GM19397 (cell line): Measurements from ENCODE around the gene DLG2.

Experiments used
- ATAC-seq: cut with Tn5 transposase; IDR thresholded peaks from one replicate; pipeline ENCODE4 v1.9.1; 2021; ENCODE audit warnings: mild to moderate bottlenecking, moderate library complexity; ENCODE audit not compliant: unreplicated experiment

The DLG2 gene

DNA sequence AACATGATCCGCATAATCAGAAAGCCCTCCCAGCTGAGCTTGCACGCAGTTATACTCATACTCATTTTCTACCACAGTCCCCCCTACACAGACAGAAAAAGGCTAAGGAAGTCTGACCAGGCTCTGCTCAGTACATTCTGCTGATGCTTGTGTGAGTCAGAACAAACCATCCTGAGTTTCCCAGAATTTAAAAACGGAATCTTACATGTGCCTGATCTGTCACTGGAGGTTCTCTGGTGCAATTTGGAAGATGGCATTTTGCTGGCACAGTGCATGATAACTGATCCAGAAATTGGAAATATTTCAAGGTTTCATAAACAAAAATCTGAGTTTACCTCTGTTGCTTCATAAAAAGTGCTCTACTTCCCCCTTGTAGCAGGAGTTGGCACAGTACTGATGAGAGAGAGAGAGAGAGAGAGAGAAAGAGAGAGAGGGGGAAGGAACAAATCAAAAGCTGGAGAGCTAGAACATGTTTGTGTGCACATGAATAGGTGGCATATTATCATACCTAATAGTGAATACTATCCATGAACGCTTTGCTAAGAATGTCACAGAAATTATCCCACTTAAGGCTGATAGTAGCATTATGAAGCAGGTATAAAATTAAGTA lies 1085.3 kb downstream of the DLG2 start:
- ATAC-seq, result no peak

DNA sequence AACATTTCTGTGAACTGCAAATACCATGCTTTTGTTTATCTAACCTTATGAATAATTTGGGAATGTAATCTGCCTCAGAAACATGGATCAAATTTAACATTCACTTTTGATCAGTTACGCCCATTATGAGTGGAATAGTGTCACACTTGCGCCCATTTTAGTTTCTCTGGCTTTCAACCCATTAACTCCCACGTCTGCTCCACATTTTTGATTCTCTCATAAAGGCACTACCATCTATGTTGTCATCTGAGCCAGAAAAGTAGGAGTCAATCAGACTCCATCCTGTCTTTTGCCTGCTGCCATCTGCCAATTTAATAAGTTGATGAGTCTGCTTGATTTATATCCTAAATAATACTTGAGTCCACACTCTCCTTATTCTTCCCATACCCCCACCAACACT lies 1090.7 kb downstream of the DLG2 start:
- ATAC-seq, result no peak

DNA sequence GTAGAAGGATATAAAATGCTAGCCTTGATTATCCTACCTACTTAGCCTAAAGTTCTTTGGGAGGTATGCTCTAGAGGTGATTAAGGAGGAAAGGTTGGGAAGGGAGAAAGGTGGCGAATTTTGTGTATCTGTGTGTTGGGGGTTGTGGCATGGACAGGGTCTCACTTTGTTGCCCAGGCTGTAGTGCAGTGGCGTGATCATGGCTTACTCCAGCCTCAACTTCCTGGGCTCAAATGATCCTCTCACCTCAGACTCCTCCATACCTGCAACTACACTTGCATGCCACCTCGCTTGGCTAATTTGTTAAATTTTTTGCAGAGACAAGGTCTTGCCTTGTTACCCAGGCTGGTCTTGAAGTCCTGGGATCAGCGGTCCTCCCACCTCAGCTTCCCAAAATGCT lies 1094.8 kb downstream of the DLG2 start:
- no peak for ATAC-seq

DNA sequence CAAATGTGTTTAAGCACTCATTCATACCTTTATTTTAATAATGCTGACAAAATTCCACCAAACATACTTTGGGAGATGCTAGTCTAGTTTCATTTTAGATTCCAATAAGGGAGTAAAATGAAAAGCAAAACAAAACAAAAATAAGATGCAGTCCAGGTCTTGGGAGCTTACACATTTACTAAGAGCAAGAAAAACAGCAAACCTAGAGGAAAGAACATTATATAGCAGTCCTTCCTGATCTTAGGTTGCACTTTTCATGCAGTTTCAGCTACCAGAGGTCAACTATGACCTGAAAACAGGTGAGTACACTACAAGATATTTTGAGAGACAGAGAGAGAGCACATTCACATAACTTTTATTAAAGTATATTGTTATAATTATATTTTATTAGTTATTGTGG lies 1100.9 kb downstream of the DLG2 start:
- ATAC-seq, result no peak

DNA sequence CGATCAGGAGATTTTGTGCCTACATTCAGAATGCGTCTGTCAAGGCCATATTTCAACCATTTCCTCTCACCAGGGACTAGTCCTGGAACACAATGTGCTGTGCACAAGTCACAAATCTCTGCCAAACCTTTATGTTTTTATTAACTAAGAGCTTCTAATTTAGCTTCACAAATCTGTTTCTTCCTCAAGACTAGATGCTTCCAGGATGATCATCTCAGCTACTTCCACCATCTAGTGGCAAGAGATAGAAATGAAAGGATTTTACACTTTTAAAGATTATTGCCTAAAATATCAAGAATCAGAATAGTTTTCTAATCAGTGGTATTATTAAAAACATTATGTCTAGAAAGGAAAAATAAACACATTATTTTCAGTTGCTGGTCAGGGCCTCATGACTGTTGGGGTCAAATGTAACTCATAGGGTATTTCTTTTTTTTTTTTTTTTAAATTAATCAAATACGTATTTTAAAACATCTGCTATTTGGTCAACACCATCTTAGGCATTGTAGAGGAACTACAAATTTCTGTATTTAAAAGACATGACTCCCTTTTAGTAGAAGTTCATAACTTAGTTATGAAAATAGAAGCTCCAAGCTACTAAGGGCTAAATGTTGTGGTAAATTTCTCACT lies 1102.6 kb downstream of the DLG2 start:
- no peak for ATAC-seq

DNA sequence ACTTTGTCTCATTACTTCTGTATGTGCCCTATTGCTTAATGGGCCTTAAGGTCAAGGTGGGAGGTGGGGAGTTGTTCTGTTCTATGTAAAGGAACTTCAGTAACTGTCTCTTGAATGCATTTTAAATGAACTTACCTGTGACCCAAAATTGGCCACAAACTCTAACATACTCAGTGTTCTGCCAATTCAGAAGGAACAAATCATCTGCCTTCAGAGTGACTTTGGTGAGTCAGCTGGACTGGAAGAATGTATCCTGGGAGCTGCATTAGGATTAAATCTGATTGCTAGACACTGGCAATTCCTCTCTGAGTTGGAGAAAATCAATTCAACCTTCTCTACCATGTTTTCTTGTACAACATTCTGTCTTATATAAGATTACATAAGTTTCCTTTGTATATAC lies 1104.8 kb downstream of the DLG2 start:
- ATAC-seq, result no peak

DNA sequence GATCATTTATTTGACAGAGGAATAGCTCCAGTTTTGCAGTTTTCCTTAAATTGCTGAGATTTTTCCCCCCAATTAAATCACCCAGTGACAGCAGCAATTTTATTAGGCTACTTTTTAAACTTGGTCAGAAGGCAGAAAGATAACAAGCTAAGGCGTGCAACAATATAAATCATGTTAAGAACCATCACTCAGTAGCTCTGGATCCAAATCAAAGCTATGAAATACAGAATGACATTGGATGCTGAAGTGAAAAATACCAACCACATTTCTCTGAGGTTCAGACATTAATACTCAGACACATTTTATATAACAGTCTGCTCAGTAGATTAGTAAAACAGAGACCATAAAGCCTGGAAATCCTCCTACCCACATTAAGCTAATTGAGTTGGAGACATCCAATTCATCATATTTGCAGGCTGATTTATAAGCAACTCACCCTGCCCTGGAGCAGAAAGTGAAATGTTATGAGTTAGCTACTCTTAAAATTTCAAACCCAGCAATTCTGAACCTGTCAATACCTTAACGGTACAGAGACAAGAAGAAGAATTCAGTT lies 1108.4 kb downstream of the DLG2 start:
- ATAC-seq, result no peak

DNA sequence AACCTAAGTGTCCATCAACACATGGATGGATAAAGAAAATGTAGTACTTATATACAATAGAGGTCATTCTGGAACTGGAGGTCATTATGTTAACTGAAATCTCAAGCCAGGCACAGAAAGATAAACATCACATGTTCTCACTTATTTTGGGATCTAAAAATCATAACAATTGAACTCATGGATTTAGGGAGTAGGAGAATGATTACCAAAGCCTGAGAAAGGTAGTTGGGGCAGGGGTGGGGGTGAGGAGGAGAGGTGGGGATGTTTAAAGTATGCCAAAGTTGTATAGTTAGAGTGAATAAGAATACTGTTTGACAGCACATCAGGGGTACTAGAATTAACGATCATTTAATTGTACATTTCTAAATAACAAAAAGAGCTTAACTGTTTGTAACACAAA lies 1112.7 kb downstream of the DLG2 start:
- no peak for ATAC-seq

DNA sequence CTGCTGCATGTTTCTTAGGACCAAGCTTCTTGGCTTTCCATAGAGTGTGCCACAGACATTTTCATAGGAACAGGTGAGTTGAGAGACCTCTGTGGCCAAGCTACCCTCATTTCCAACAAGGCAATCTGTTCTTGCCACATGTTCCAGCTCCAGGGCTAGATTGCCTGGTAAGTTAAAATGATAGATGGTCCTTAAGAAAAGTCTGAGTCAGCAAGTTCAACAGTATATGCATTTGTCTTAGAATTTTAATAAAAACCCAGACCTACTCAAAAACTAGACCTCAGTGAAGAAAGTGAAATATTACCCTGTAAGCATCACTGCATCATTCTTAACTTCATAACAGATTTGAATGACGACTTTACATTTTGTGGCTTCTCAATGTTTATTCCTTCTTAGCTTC lies 1123.6 kb downstream of the DLG2 start:
- ATAC-seq, result no peak

DNA sequence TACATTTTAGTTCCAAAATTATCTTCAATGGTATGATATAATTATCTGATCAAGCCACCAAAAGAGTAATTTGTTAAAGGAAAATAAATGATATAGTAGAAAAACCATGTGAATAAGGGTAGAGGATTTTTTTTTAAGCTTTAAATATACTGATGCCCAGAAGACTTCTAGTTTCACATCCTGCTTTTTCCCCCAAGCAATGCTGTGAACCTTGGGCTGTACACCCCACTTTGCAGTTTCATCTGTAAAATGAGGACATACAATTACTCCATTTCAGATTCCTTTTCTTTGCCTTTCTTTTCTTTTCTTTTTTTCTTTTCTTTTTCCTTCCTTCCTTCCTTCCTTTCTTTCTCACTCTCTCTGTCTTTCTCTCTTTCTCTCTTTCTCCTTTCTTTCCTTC lies 1125.4 kb downstream of the DLG2 start:
- ATAC-seq, result no peak

DNA sequence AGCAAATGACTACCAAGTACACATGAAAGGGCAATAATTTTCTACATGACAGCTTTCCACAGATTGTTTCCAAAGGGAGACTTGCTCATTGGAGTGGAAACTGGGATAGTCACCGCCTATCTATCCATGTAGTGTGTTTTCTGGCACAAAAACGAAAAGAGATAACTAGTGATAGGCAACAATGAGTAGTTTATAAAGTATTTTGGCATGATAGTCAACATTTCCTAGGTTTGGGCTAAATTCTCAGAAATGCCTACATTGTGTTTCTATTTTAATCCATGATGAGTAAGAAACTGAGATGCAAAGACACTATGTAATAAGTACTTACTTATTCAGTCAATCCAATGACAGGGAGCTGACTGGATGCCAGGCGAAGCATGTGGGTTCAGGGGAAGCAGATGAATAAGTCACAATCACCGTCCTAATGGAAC lies 1129.1 kb downstream of the DLG2 start:
- ATAC-seq, result no peak

DNA sequence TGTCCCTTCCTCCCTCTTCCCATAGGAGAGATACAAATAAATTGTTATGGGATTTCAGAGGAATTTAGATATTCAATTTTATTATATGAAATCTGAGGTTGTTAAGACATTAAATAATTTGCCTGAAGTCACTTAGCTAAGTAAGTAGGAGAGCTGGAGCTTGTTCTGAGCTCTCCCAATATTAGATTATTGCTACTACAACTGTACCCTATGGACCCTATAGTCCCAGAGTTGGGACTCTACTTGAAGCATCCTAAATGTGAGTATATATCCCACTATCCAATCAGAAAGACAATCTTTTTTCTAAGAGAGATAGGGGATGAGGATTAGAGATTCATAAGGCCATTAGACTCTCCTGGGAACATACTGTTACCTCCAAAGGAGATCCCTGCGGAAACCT lies 1130.0 kb downstream of the DLG2 start:
- no peak for ATAC-seq

DNA sequence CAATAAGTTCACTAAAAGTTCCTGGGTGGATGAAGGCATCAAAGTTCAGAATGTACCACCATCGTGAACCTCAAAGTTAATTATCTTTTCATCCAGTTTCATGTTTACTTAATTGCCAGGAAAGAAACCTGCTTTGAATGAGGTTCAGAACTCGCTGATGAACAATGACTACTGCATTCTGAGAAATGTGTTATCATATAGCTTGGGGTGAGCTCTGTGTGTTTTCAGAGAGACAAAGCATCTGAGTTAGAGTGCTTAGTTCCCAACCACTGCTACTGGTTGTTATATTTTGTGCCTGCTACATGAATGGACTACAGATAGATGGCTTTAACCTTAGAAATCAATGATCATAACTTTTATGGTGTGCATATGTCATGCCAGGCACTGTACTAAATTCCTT lies 1131.0 kb downstream of the DLG2 start:
- no peak for ATAC-seq

DNA sequence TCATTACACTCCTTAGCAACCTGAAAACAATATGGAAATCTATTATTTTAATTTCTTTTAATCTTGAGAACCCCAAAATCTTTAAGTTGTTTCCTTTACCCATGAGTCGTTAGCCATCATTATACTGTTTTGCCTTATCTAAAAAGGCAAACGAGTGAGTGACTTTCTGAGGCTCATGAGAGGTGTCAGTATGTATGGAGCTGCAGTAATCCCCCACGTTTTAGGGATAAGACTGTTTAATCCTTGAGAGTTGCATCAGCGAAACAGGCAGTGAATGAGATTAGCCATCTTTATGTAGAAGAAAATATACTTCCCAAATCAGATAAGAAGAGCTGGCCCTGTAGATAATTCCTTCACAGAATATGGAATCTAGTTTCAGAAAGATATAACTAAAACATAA lies 1147.0 kb downstream of the DLG2 start:
- no peak for ATAC-seq

DNA sequence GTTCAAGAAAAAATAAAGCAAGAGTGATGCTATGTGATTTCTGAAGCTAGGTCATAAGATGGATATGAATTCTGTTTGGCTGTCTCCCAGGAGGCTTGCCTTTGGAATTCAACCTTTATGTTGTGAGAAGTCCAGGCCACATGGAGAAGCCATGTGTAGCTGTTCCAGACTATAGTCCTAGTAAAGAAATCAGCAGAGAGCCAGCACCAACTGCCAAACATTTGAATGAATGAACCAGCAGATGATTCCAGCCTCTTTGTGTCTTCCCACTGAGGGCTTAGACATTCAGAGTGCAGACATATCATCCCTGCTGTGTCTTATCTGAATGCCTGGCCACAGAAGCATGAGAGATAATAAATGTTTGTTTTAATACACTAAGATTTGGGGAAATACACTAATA lies 1150.6 kb downstream of the DLG2 start:
- no peak for ATAC-seq

DNA sequence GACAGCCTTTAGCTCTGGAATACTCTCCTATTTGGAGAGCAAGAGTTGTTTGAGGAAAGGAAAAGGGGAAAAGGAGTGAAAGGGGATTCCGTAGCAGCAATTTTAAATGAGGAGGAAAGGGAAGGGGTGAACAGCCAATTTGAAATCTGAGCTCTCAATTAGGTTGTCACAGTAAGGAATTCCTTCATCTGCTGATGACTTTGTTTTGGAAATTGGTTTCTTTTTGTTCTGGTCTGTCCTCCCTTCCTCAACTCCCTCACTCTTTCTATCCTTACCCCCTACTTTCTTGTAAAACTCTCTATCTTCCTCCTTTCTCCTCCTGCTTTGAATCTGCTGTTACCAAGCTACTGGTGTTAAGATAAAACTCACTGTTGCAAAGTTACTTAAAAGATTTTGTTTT lies 1155.6 kb downstream of the DLG2 start:
- ATAC-seq, result no peak

DNA sequence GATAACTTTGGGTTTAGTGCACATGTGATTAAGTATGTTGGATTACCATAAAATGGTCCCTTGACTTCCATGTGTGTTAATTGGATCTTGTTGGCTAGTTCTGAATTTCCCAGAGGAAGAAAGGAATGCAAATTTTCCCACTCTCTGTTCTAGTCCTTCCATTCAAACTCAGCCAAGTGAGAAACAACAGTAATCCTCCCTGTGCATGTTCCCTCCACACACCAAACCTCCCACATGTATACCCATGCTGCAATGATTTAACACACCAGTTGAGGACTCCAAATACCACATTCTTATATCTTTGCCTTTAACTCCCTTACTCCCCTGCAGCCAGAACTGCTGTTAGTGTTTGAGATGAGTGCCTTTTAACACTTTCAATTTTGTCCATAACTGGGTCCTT lies 1158.9 kb downstream of the DLG2 start:
- no peak for ATAC-seq

DNA sequence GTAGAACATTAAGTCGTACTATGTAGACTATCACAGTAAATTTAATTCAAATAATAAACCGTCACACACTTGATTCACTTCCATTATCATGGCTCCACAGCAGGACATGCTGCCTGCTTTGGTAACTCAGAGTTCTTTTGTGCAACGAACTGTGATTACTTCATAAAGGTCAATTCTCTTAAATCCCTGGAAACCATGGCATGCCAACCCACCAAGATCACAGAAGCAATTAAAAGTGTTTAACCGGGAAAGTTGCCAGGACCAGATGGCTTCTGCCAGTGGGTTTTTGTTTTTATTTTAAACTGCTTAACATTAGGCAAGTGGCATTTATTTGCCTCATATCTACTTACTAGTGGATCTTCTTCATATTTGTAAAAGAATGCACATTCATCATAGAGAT lies 1162.1 kb downstream of the DLG2 start:
- ATAC-seq, result no peak

DNA sequence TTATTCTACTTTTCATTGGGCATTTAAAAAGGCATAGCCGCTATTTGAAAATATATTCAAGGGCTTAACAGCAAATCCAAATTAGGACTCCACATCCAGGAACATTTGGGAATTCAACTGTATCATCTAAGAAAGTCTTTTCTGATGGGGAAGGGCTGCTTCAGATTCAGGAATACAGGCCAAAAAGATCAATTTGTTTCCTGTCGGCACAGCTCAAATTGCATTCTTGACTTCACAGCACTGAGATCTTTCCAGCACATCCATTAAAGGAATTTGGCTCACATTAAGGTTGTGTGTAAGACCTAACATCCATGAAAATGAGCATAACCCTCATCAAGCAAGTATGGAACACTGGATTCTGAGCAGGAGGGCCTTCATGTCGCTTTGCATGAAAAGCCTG lies 1171.5 kb downstream of the DLG2 start:
- ATAC-seq, result no peak

DNA sequence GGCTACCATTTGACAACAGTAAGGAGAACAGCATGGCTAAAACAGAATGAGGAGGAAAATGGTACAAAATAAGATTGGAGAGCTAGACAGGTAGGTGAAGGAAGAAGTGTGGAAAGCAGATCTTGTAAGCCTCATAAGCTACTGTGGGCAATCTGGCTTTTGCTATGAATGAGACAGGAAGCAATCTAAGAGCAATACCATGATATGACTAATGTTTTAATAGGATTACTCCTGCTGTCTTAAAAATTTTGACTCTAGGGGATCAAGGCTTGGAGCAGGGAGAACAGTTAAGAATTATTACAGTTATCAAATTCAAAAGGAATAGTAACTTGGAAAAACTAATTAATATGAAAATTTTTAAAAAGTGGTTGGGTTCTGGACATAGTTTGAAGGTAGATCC lies 1174.9 kb downstream of the DLG2 start:
- no peak for ATAC-seq

DNA sequence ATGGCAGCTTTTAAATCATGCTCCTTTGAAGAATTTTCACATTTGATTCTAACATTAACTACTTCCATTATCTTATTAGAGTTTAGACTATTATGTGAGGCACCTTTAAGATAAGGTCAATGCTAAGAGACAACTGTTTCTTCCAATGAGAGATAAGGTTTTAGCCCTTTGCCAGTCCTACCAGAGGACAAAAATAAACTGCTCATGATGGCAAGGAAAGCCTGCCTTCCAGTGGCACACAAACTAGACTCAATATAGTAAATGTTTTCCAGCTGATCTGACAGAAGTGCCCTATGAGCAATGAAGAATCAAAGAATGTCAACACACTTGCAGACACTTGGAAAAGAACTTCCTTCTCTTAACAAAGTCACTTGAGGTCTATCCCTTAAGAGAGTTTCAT lies 1188.6 kb downstream of the DLG2 start:
- no peak for ATAC-seq

DNA sequence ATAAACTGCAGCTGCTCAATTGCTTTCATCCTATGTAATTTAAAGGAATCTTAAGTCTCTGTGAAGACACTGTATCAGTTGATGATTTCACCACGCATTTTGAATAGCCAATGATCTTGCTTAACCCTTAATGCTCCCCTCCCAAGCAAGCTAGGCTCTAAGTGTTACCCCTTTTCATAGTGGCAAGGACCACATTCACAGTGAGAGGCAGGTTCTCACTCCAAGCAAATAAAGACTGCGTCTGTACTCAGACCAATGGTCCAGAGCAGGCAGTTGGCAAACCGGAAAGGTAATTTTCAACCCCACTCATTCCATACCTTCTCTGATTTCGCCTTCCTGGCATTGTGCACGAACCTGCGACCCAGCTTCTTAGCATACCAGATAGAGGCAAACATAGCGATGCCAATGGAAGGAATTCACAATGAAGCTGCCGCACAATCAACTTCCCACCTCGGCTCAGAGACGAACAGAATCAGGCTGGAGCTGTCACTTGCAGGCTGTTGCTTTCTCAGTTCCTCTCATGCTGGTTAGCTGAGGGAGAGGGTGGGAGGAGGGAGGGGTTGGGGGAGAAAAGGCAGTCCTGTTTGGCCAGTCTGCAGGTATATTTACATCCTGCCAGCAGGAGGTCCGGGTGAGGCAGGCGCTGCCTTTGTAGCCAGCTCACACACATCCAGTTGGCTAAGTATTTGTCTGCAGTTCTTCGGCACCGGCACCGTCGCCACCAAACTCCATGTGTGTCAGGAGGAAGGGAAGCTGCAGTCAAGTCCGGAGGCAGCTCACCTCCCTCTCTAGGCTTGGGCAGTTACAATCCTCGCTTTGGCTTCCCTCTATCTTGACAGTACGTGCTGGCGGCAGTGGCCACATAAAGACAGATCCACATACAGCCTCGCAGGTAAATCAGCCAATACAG lies 1189.8 kb downstream of the DLG2 start:
- ATAC-seq, result peak; percentile 89
